Kidney epithelial cell (primary cell): ENCODE results near the gene TUBA8. TPM values are rescaled to one million over a fixed set of nuclear protein-coding genes. Genes with fewer than 3 reads are reported as not detected.
"Not testable (repeated sequence)": the region's sequence is repeated elsewhere in the genome, so short reads cannot be mapped to it uniquely, and the experiment has no call there.

Experiments
- DNase-seq: peaks from one replicate; pipeline ENCODE4 v3.0.0-alpha.2; 2010; ENCODE audit warnings: low read depth
- H3K27me3 ChIP-seq: 2 replicates; pipeline ENCODE4 v1.6.0; 2011; ENCODE audit warnings: low read length; ENCODE audit not compliant: control insufficient read depth, insufficient read depth
- H3K36me3 ChIP-seq: 2 replicates; pipeline ENCODE4 v1.5.1; 2011; ENCODE audit warnings: low read length; ENCODE audit not compliant: control insufficient read depth, insufficient read depth
- H3K4me3 ChIP-seq: 2 replicates; pipeline ENCODE4 v1.5.1; 2011; ENCODE audit warnings: low read depth, mild to moderate bottlenecking, control low read depth, low read length
- total RNA-seq: library from RNA; depleted of rRNA; stranded (reverse); fragments of >200 nt; gene quantifications from 2 replicates; pipeline ENCODE4 v1.2.3, GENCODE V29; 2015
- TF ChIP-seq, protein P1 (sequence below): IDR thresholded peaks from 2 replicates; pipeline ENCODE4 v1.5.1; 2011; ENCODE audit warnings: mild to moderate bottlenecking, moderate library complexity, low read length, control low read depth, inconsistent platforms; ENCODE audit not compliant: insufficient read depth, poor library complexity, severe bottlenecking

The TUBA8 gene
- total RNA-seq, 1 donor from 2014 or later = 2.2 TPM

DNA sequence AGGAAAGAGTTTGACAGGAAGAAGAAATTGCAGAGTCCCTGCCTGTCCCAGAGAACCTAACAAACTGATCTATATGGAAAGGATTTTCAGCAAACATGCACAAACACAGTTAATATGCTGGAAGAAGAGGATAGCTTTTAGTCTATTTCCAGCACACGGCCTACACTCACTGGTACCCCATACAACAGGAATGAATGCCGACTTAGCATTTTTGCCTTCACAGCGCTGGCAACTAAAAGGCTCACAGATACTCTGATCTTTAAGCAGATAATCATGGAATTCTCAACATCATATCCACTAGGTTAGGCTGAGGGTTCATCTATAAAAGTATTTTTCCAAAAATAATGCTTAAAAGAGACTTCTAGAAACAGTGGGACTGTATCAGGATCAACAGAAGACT, 9.8 kb upstream of the TUBA8 start:
- TF ChIP-seq, protein P1, sequence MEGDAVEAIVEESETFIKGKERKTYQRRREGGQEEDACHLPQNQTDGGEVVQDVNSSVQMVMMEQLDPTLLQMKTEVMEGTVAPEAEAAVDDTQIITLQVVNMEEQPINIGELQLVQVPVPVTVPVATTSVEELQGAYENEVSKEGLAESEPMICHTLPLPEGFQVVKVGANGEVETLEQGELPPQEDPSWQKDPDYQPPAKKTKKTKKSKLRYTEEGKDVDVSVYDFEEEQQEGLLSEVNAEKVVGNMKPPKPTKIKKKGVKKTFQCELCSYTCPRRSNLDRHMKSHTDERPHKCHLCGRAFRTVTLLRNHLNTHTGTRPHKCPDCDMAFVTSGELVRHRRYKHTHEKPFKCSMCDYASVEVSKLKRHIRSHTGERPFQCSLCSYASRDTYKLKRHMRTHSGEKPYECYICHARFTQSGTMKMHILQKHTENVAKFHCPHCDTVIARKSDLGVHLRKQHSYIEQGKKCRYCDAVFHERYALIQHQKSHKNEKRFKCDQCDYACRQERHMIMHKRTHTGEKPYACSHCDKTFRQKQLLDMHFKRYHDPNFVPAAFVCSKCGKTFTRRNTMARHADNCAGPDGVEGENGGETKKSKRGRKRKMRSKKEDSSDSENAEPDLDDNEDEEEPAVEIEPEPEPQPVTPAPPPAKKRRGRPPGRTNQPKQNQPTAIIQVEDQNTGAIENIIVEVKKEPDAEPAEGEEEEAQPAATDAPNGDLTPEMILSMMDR = no peak
- no peaks in the 10 kb centered on the region for H3K27me3 ChIP-seq
- H3K4me3 ChIP-seq = no peak overlapping the region
- H3K36me3 ChIP-seq = no peaks in the 10 kb centered on the region
- DNase-seq = no peak

DNA sequence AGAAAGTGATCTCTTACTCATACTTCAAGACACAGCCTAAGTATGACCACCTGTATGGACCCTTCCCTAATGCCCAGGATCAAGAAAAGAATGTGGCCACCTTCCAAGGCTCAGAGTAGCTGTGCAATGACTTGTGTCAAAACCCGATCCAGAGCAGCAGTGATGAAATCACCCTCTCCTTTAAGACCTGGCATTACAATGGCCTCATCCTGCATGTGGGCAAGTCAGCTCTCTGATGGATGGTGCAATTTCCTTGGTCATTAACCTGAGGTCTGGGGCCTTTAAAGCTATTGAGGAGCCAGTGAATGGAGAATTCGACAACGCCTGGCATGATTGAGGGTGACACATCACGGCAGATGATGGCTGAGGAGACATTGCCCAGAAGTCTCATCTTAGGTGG, 9.1 kb upstream of the TUBA8 start:
- no peaks in the 10 kb centered on the region for H3K27me3 ChIP-seq
- no peaks in the 10 kb centered on the region for H3K36me3 ChIP-seq
- no peak for DNase-seq
- H3K4me3 ChIP-seq = no peak overlapping the region
- TF ChIP-seq, protein P1 = no peak

DNA sequence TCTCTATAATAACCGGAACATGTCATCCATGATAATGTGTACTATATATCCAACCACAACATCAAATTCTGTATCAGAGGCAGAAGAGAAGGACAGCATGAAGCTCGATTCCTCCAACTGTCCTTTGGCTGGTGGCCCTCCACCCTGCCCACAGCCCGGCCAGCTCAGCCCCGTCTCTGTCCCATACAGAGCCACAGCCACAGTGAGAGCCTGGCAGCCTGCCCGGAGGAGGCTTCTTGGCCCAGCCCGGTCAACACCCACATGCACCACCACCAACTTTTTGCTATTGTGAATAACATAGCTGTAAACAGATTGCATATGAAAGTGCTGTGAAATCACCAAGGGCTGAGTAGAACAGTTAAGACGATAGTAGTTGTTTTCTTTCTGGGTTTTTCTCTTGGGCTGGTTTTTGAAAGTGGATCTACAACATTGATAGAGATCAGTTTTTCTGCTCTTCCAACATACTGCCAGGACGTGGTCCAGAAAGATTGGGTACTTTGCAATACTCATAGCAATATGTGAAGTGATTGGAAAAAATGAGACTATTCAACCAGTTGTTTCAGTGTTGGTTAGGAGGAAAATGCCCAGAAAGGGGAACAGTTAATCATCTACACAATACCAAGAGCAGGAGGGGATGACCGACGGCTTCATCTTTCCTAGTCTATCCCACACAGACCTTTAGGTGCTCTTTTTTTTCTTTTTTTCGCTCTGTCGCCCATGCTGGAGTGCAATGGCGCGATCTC, 6.9 kb upstream of the TUBA8 start:
- Histone ChIP-seq H3K4me3 (no peak overlapping the region), H3K27me3 (no peaks in the 10 kb centered on the region), H3K36me3 (no peaks in the 10 kb centered on the region)
- DNase-seq = no peak
- TF ChIP-seq, protein P1 = no peak

DNA sequence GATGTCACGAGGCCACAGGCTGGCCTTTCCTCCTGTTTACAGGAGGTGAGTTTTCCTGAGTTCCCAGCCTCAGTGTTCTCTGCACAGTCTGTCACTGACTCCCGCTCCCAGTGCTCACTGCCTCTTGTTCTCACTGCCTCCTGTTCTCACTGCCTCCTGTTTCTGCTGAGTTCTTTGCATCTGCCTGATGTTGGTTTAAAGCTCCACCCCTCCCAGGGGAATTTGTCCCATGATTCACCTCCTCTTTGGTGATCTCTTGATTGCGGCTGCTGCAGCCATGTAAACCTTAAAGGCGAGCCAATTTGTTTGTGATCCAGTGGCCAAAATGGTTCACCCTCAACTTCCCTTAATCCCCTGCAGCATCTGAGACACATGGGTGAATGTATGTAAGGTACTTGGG, 6.0 kb upstream of the TUBA8 start:
- H3K27me3 ChIP-seq = peaks cover 1% of the 10 kb centered on the region
- no peak overlapping the region for H3K4me3 ChIP-seq
- H3K36me3 ChIP-seq = no peaks in the 10 kb centered on the region
- TF ChIP-seq, protein P1 = no peak
- DNase-seq = no peak

DNA sequence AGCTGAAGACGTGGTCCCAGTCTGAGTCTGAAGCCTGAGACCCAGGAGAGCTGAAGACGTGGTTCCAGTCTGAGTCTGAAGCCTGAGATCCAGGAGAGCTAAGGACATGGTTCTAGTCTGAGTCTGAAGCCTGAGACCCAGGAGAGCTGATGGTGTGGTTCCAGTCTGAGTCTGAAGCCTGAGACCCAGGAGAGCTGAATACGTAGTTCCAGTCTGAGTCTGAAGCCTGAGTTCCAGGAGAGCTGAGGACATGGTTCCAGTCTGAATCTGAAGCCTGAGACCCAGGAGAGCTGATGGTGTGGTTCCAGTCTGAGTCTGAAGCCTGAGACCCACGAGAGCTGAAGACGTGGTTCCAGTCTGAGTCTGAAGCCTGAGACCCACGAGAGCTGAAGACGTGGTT, 4.6 kb upstream of the TUBA8 start:
- H3K36me3 ChIP-seq, H3K4me3 ChIP-seq, DNase-seq: not testable (repeated sequence)
- H3K27me3 ChIP-seq = peaks cover 15% of the 10 kb centered on the region

DNA sequence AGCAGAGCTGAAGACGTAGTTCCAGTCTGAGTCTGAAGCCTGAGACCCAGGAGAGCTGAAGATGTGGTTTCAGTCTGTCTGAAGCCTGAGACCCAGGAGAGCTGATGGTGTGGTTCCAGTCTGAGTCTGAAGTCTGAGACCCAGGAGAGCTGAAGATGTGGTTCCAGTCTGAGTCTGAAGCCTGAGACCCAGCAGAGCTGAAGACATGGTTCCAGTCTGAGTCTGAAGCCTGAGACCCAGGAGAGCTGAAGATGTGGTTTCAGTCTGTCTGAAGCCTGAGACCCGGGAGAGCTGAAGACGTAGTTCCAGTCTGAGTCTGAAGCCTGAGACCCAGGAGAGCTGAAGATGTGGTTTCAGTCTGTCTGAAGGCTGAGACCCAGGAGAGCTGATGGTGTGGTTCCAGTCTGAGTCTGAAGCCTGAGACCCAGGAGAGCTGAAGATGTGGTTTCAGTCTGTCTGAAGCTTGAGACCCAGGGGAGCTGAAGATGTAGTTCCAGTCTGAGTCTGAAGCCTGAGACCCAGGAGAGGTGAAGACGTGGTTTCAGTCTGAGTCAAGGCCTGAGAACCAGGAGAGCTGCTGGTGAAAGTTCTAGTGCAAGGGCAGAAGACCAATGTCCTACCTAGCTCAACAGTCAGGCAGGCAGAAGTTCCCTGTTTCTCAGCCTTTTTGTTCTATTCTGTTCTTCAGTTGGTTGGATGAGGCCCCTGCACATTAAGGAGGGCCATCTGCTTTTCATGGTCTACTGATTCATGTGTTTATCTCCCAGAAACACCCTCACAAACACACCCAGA, 3.9 kb upstream of the TUBA8 start:
- DNase-seq, H3K4me3 ChIP-seq, H3K36me3 ChIP-seq: not testable (repeated sequence)
- H3K27me3 ChIP-seq = peaks cover 22% of the 10 kb centered on the region
